CD4-positive, CD25-positive, alpha-beta regulatory T cell (primary cell): ENCODE data around the gene ADGRG1. TPM values are rescaled to one million over a fixed set of nuclear protein-coding genes. Genes with fewer than 3 reads are reported as not detected.

Experiments used
- ATAC-seq, 2 donors: fragments of 150-1000 bp; cut with Tn5 transposase; one replicate each; pipeline ENCODE4 v1.10.0; 2021; ENCODE audit warnings: low read depth in 2 of 2, moderate number of reproducible peaks in 2 of 2, moderate library complexity in 1 of 2
- DNase-seq, 3 donors: peaks; one replicate each; pipeline versions ENCODE4 v3.0.0 to v3.0.0-alpha.2; 2012 to 2022; ENCODE audit warnings: mixed read lengths in 1 of 3
- H3K27ac ChIP-seq: one replicate; pipeline ENCODE4 v1.7.0; 2013; ENCODE audit warnings: mild to moderate bottlenecking, low read length; ENCODE audit not compliant: insufficient read depth, poor library complexity, severe bottlenecking
- H3K27me3 ChIP-seq: one replicate; pipeline ENCODE4 v1.7.0; 2013; ENCODE audit warnings: low read length; ENCODE audit not compliant: control insufficient read depth, insufficient read depth
- H3K36me3 ChIP-seq: one replicate; pipeline ENCODE4 v1.7.0; 2013; ENCODE audit warnings: mild to moderate bottlenecking, low read length, moderate library complexity; ENCODE audit not compliant: control insufficient read depth, insufficient read depth
- H3K4me1 ChIP-seq: 2 replicates; pipeline ENCODE4 v1.7.0; 2013; ENCODE audit warnings: mild to moderate bottlenecking, low read length; ENCODE audit not compliant: insufficient read depth, control insufficient read depth, poor library complexity, severe bottlenecking
- H3K4me3 ChIP-seq: one replicate; pipeline ENCODE4 v1.7.0; 2013; ENCODE audit warnings: low read depth, mild to moderate bottlenecking, low read length, moderate library complexity
- H3K9me3 ChIP-seq, 2 experiments: 1 replicate in 1 of 2; 2 replicates in 1 of 2; pipeline ENCODE4 v1.7.0; 2013; ENCODE audit warnings: low read length in 2 of 2, mild to moderate bottlenecking in 1 of 2, moderate library complexity in 1 of 2; ENCODE audit not compliant: control insufficient read depth in 2 of 2
- H3K27ac Mint-ChIP-seq, 3 donors: one replicate each; pipeline ENCODE4 v1.8.0; 2020 to 2022; ENCODE audit warnings: mild to moderate bottlenecking in 3 of 3, mixed read lengths in 3 of 3, moderate library complexity in 2 of 3
- H3K27me3 Mint-ChIP-seq: one replicate; pipeline ENCODE4 v1.8.0; 2022; ENCODE audit warnings: mild to moderate bottlenecking, mixed read lengths
- H3K36me3 Mint-ChIP-seq: one replicate; pipeline ENCODE4 v1.8.0; 2020; ENCODE audit warnings: mixed read lengths
- H3K4me1 Mint-ChIP-seq, 4 donors: one replicate each; pipeline ENCODE4 v1.8.0; 2020 to 2022; ENCODE audit warnings: mixed read lengths in 4 of 4, mild to moderate bottlenecking in 1 of 4
- H3K4me3 Mint-ChIP-seq, 4 donors: one replicate each; pipeline ENCODE4 v1.8.0; 2020 to 2022; ENCODE audit warnings: mild to moderate bottlenecking in 4 of 4, mixed read lengths in 4 of 4, moderate library complexity in 3 of 4
- H3K9me3 Mint-ChIP-seq, 7 donors: one replicate each; pipeline ENCODE4 v1.8.0; 2020 to 2022; ENCODE audit warnings: mixed read lengths in 7 of 7, mild to moderate bottlenecking in 3 of 7, moderate library complexity in 2 of 7
- polyA plus RNA-seq, 4 donors: library from polyadenylated mRNA; unstranded; fragments of 300-500 nt; fragmentation: Illumina TruSeq; gene quantifications; one replicate each; pipeline ENCODE4 v1.2.3, GENCODE V29; 2021
- total RNA-seq: library from RNA; stranded (reverse); gene quantifications from one replicate; pipeline ENCODE4 v1.2.3, GENCODE V29; 2022

Gene ADGRG1
- total and polyA plus RNA-seq, 5 donors from 2014 or later, result 0.16 to 1.2 (median 0.41) TPM; not detected in 1

GRCh38 chr16:57642160-57643135 lies 14.0 kb downstream of the ADGRG1 start:
- no peaks in the 10 kb centered on the region for H3K36me3 ChIP-seq
- Mint-ChIP-seq H3K27ac (peak overlapping the region in 2 of 3 donors; percentile 28 to 74), H3K36me3 (no peaks in the 10 kb centered on the region), H3K9me3 (no peaks in the 10 kb centered on the region), H3K27me3 (peaks cover 30% of the 10 kb centered on the region), H3K4me1 (peaks cover 0 to 2% (median 0%) of the 10 kb centered on the region in 4 donors), H3K4me3 (no peak overlapping the region)
- no peaks in the 10 kb centered on the region for H3K9me3 ChIP-seq
- no peaks in the 10 kb centered on the region for H3K4me1 ChIP-seq
- DNase-seq (no peak), ATAC-seq (no peak)
- H3K4me3 ChIP-seq, result no peak overlapping the region
- H3K27ac ChIP-seq, result no peak overlapping the region
- H3K27me3 ChIP-seq, result no peaks in the 10 kb centered on the region

GRCh38 chr16:57643147-57643874 lies 14.9 kb downstream of the ADGRG1 start:
- H3K27me3 ChIP-seq, result no peaks in the 10 kb centered on the region
- no peaks in the 10 kb centered on the region for H3K36me3 ChIP-seq
- H3K4me1 ChIP-seq, result no peaks in the 10 kb centered on the region
- ATAC-seq (no peak), DNase-seq (no peak)
- Mint-ChIP-seq H3K4me3 (no peak overlapping the region), H3K4me1 (peaks cover 0 to 2% (median under 1%) of the 10 kb centered on the region in 4 donors), H3K27me3 (peaks cover 22% of the 10 kb centered on the region), H3K36me3 (no peaks in the 10 kb centered on the region), H3K9me3 (no peaks in the 10 kb centered on the region), H3K27ac (no peak overlapping the region)
- H3K4me3 ChIP-seq, result no peak overlapping the region
- no peaks in the 10 kb centered on the region for H3K9me3 ChIP-seq
- H3K27ac ChIP-seq, result no peak overlapping the region

GRCh38 chr16:57643910-57644309 lies 15.5 kb downstream of the ADGRG1 start:
- H3K4me1 Mint-ChIP-seq, result peaks cover 0 to 6% (median 2%) of the 10 kb centered on the region in 4 donors

GRCh38 chr16:57644383-57645014 lies 16.1 kb downstream of the ADGRG1 start:
- H3K4me3 Mint-ChIP-seq, result no peak overlapping the region
- peaks cover 17% of the 10 kb centered on the region for H3K27me3 Mint-ChIP-seq
- H3K27ac Mint-ChIP-seq, result no peak overlapping the region
- Histone ChIP-seq H3K27ac (no peak overlapping the region), H3K9me3 (no peaks in the 10 kb centered on the region), H3K27me3 (no peaks in the 10 kb centered on the region), H3K4me1 (peaks cover 6% of the 10 kb centered on the region), H3K36me3 (no peaks in the 10 kb centered on the region), H3K4me3 (no peak overlapping the region)
- DNase-seq, result no peak
- H3K36me3 Mint-ChIP-seq, result no peaks in the 10 kb centered on the region
- H3K9me3 Mint-ChIP-seq, result no peaks in the 10 kb centered on the region
- no peak for ATAC-seq
- H3K4me1 Mint-ChIP-seq, result peaks cover 0 to 11% (median 3%) of the 10 kb centered on the region in 4 donors

More at GRCh38 chr16:57643910-57644309, 15.5 kb downstream of the ADGRG1 start:
- Histone ChIP-seq H3K4me1 (peaks cover 6% of the 10 kb centered on the region), H3K9me3 (no peaks in the 10 kb centered on the region), H3K27ac (no peak overlapping the region), H3K36me3 (no peaks in the 10 kb centered on the region), H3K27me3 (no peaks in the 10 kb centered on the region), H3K4me3 (no peak overlapping the region)
- Mint-ChIP-seq H3K27ac (no peak overlapping the region), H3K27me3 (peaks cover 18% of the 10 kb centered on the region), H3K36me3 (no peaks in the 10 kb centered on the region), H3K9me3 (no peaks in the 10 kb centered on the region), H3K4me3 (no peak overlapping the region)
- ATAC-seq (no peak), DNase-seq (peak in 1 of 3 donors; percentile 16)

GRCh38 chr16:57645169-57645568 lies 16.7 kb downstream of the ADGRG1 start:
- H3K9me3 ChIP-seq, result no peaks in the 10 kb centered on the region
- no peak overlapping the region for H3K27ac Mint-ChIP-seq
- no peak for DNase-seq
- H3K4me1 ChIP-seq, result peaks cover 6% of the 10 kb centered on the region
- H3K27me3 Mint-ChIP-seq, result peaks cover 10% of the 10 kb centered on the region
- no peak for ATAC-seq
- no peak overlapping the region for H3K4me3 ChIP-seq
- H3K9me3 Mint-ChIP-seq, result no peaks in the 10 kb centered on the region
- no peaks in the 10 kb centered on the region for H3K36me3 ChIP-seq
- no peaks in the 10 kb centered on the region for H3K27me3 ChIP-seq
- H3K4me1 Mint-ChIP-seq, result peaks cover 0 to 11% (median 3%) of the 10 kb centered on the region in 4 donors
- no peak overlapping the region for H3K4me3 Mint-ChIP-seq
- no peaks in the 10 kb centered on the region for H3K36me3 Mint-ChIP-seq
- no peak overlapping the region for H3K27ac ChIP-seq

GRCh38 chr16:57645691-57646387 lies 17.4 kb downstream of the ADGRG1 start:
- no peaks in the 10 kb centered on the region for H3K27me3 ChIP-seq
- H3K27ac ChIP-seq, result no peak overlapping the region
- H3K9me3 ChIP-seq, result no peaks in the 10 kb centered on the region
- no peak overlapping the region for H3K4me3 Mint-ChIP-seq
- H3K9me3 Mint-ChIP-seq, result no peaks in the 10 kb centered on the region
- peaks cover 6% of the 10 kb centered on the region for H3K27me3 Mint-ChIP-seq
- ATAC-seq (no peak), DNase-seq (no peak)
- H3K36me3 ChIP-seq, result no peaks in the 10 kb centered on the region
- peaks cover 6% of the 10 kb centered on the region for H3K4me1 ChIP-seq
- no peaks in the 10 kb centered on the region for H3K36me3 Mint-ChIP-seq
- H3K4me3 ChIP-seq, result no peak overlapping the region
- peaks cover 0 to 11% (median 3%) of the 10 kb centered on the region in 4 donors for H3K4me1 Mint-ChIP-seq
- no peak overlapping the region for H3K27ac Mint-ChIP-seq

GRCh38 chr16:57646388-57647039 lies 18.1 kb downstream of the ADGRG1 start:
- ATAC-seq, result no peak
- Histone ChIP-seq H3K4me3 (no peak overlapping the region), H3K4me1 (peaks cover 6% of the 10 kb centered on the region), H3K9me3 (no peaks in the 10 kb centered on the region), H3K27ac (no peak overlapping the region), H3K27me3 (no peaks in the 10 kb centered on the region), H3K36me3 (no peaks in the 10 kb centered on the region)
- H3K9me3 Mint-ChIP-seq, result no peaks in the 10 kb centered on the region
- no peaks in the 10 kb centered on the region for H3K36me3 Mint-ChIP-seq
- DNase-seq, result no peak
- H3K27ac Mint-ChIP-seq, result peak overlapping the region in 1 of 3 donors; percentile 52
- peaks cover 0 to 15% (median 4%) of the 10 kb centered on the region in 4 donors for H3K4me1 Mint-ChIP-seq
- no peak overlapping the region for H3K4me3 Mint-ChIP-seq
- H3K27me3 Mint-ChIP-seq, result peaks cover 12% of the 10 kb centered on the region
